ENCODE data around the gene PHLPP1. TPM values are rescaled to one million over a fixed set of nuclear protein-coding genes. Genes with fewer than 3 reads are reported as not detected.

PHLPP1 gene
- total RNA-seq, 1 experiment from 2014 or later = 39.9 TPM

GRCh38 chr18:62852851-62853250 lies 137.5 kb downstream of the PHLPP1 start:
- Mint-ChIP-seq H3K4me1 (peaks cover 12 to 14% of the 10 kb centered on the region in 2 experiments), H3K4me3 (no peak overlapping the region), H3K27me3 (ENCODE audit: low read depth) (no peaks in the 10 kb centered on the region), H3K36me3 (ENCODE audit: insufficient read depth in 1 of 3, low read depth in 3 of 3) (peaks cover 0 to 2% (median 0%) of the 10 kb centered on the region in 3 experiments; a peak in 2 of 7 replicates), H3K9me3 (no peaks in the 10 kb centered on the region), H3K27ac (no peak overlapping the region; a peak in 1 of 7 replicates)
- Histone ChIP-seq H3K79me2 (ENCODE audit: insufficient read depth, low read length) (peaks cover 11% of the 10 kb centered on the region; the same call in 1 of the 2 replicates), H4K91ac (ENCODE audit: insufficient read length, low read depth, low read length) (no peak overlapping the region), H3K56ac (ENCODE audit: insufficient read length, low read depth, low read length) (no peak overlapping the region), H3K18ac (ENCODE audit: insufficient read length, low read depth, low read length) (no peak overlapping the region), H2AK5ac (ENCODE audit: insufficient read length, low read length) (no peak overlapping the region), H2AFZ (ENCODE audit: low read length) (no peak overlapping the region), H3K9me3 (ENCODE audit: control insufficient read depth, low read depth, low read length) (no peaks in the 10 kb centered on the region), H2BK120ac (ENCODE audit: low read depth, low read length, poor library complexity, severe bottlenecking) (no peak overlapping the region), H3K4ac (ENCODE audit: low read depth, low read length) (no peak overlapping the region), H3K23me2 (ENCODE audit: insufficient read length, low read depth, low read length, poor library complexity, severe bottlenecking) (no peaks in the 10 kb centered on the region), H4K20me1 (ENCODE audit: control insufficient read depth, insufficient read depth, insufficient read length) (no peaks in the 10 kb centered on the region), H4K8ac (replicated peaks; ENCODE audit: insufficient read length, low read depth, low read length) (no peak overlapping the region), H2BK20ac (ENCODE audit: low read depth, low read length, poor library complexity, severe bottlenecking) (no peak overlapping the region), H2BK15ac (ENCODE audit: low read depth, low read length) (no peak overlapping the region), H3T11ph (ENCODE audit: low read length) (no peak overlapping the region), H2BK12ac (ENCODE audit: insufficient read length, low read depth, low read length) (no peak overlapping the region), H3K4me2 (ENCODE audit: insufficient read depth, insufficient read length, low read length) (no peak overlapping the region), H3K27ac (ENCODE audit: insufficient read length, low read depth, low read length) (no peak overlapping the region), H2BK5ac (ENCODE audit: insufficient read length, low read length) (no peak overlapping the region), H4K5ac (ENCODE audit: insufficient read length, low read depth, low read length) (no peak overlapping the region), H3K9ac (ENCODE audit: extremely low read depth, insufficient read length, low read length) (no peak overlapping the region), H3K14ac (ENCODE audit: insufficient read depth, low read length) (no peak overlapping the region), H3K23ac (ENCODE audit: insufficient read length, low read depth, low read length) (no peak overlapping the region), H3K4me1 (ENCODE audit: insufficient read depth, low read length) (peaks cover 4% of the 10 kb centered on the region; the same call in 1 of the 2 replicates), H3K79me1 (ENCODE audit: insufficient read depth, low read depth, low read length, poor library complexity, severe bottlenecking) (no peaks in the 10 kb centered on the region), H3K27me3 (ENCODE audit: insufficient read depth, low read length) (no peaks in the 10 kb centered on the region)
- WGBS (ENCODE audit: extremely low coverage, insufficient read length, low lambda C conversion rate) = no CpG with 5 or more reads among the region's 2 CpGs
- DNase-seq = no peak
- no peak for TF ChIP-seq CTCF (conservative IDR thresholded peaks at IDR 0.05)

All from H9 (cell line).